ENCODE data around the gene SMAD6. TPM values are rescaled to one million over a fixed set of nuclear protein-coding genes. Genes with fewer than 3 reads are reported as not detected.

SMAD6 gene
- polyA plus RNA-seq, 1 donor from 2014 or later = 0.16 TPM

- no peak overlapping the region for H2AFZ ChIP-seq (ENCODE audit: low read depth, low read length)
- H3K27ac ChIP-seq (ENCODE audit: low read length) = no peak overlapping the region
- TF ChIP-seq REST (IDR thresholded peaks at IDR 0.05; ENCODE audit: borderline replicate concordance) (no peak), EZH2 (IDR thresholded peaks at IDR 0.05; ENCODE audit: borderline replicate concordance, insufficient read depth, low read length, poor library complexity, severe bottlenecking) (no peak), POLR2AphosphoS5 (IDR thresholded peaks at IDR 0.05) (no peak), RAD21 (conservative IDR thresholded peaks at IDR 0.05) (no peak), EP300 (conservative IDR thresholded peaks at IDR 0.05; ENCODE audit: poor library complexity, severe bottlenecking) (no peak), MXI1 (conservative IDR thresholded peaks at IDR 0.05; ENCODE audit: poor library complexity, severe bottlenecking) (no peak), CTCF (IDR thresholded peaks at IDR 0.05; ENCODE audit: poor library complexity, severe bottlenecking) (no peak), SMC3 (conservative IDR thresholded peaks at IDR 0.05; ENCODE audit: poor library complexity) (no peak), TAF1 (IDR thresholded peaks at IDR 0.05; ENCODE audit: low read depth) (no peak)
- no peaks in the 10 kb centered on the region for H3F3A ChIP-seq (ENCODE audit: insufficient read depth, low read length, poor library complexity, severe bottlenecking)
- no peaks in the 10 kb centered on the region for H3K79me2 ChIP-seq (replicated peaks; ENCODE audit: insufficient read depth, low read length)
- no peak overlapping the region for H3K4me3 ChIP-seq (ENCODE audit: low read length)
- H3K9me2 ChIP-seq (ENCODE audit: insufficient read depth, low read length) = no peaks in the 10 kb centered on the region
- H3K9me3 ChIP-seq (ENCODE audit: low read length) = no peaks in the 10 kb centered on the region
- no peak overlapping the region for H3K4me2 ChIP-seq (ENCODE audit: low read length)
- H3K36me3 ChIP-seq (ENCODE audit: insufficient read depth, low read length) = no peaks in the 10 kb centered on the region
- H3K9ac ChIP-seq (ENCODE audit: low read length) = no peak overlapping the region
- no peaks in the 10 kb centered on the region for H3K27me3 ChIP-seq (ENCODE audit: insufficient read depth, low read depth, low read length)
- H4K20me1 ChIP-seq (ENCODE audit: insufficient read depth) = no peaks in the 10 kb centered on the region
These were observed 118.6 kb downstream of the SMAD6 start for GRCh38 chr15:66820481-66821176.

- Histone ChIP-seq H3K9me2 (ENCODE audit: insufficient read depth, low read length) (no peaks in the 10 kb centered on the region), H3K4me3 (ENCODE audit: low read length) (no peak overlapping the region), H3F3A (ENCODE audit: insufficient read depth, low read length, poor library complexity, severe bottlenecking) (no peaks in the 10 kb centered on the region), H4K20me1 (ENCODE audit: insufficient read depth) (no peaks in the 10 kb centered on the region), H3K27ac (ENCODE audit: low read length) (no peak overlapping the region), H3K4me2 (ENCODE audit: low read length) (no peak overlapping the region), H3K9me3 (ENCODE audit: low read length) (no peaks in the 10 kb centered on the region), H3K79me2 (replicated peaks; ENCODE audit: insufficient read depth, low read length) (no peaks in the 10 kb centered on the region), H2AFZ (ENCODE audit: low read depth, low read length) (no peak overlapping the region), H3K36me3 (ENCODE audit: insufficient read depth, low read length) (no peaks in the 10 kb centered on the region), H3K9ac (ENCODE audit: low read length) (no peak overlapping the region), H3K27me3 (ENCODE audit: insufficient read depth, low read depth, low read length) (no peaks in the 10 kb centered on the region)
- TF ChIP-seq POLR2AphosphoS5 (IDR thresholded peaks at IDR 0.05) = no peak
These were observed 119.3 kb downstream of the SMAD6 start for GRCh38 chr15:66821307-66821706.

Measured in neural cell (in vitro differentiated cells).